Measurements from ENCODE around the gene OAT. TPM values are rescaled to one million over a fixed set of nuclear protein-coding genes. Genes with fewer than 3 reads are reported as not detected.
A peak's percentile ranks its signal among the peaks of the same experiment; 100 is the strongest.

Gene OAT
- total and polyA plus RNA-seq, 2 experiments from 2014 or later: 568 to 694 TPM

- WGBS (ENCODE audit: low lambda C conversion rate, missing lambda C conversion rate): 3% methylated on average over 60 of the region's 81 CpGs
- TF ChIP-seq CTCF (IDR thresholded peaks at IDR 0.05; ENCODE audit: poor library complexity): peak; percentile 34
- TF ChIP-seq EZH2 (IDR thresholded peaks at IDR 0.05; ENCODE audit: borderline replicate concordance): no peak
- Histone ChIP-seq H3K27ac (peak within 1 kb of the TSS; percentile 84), H3K4me1 (ENCODE audit: insufficient read depth) (peaks cover 13% of the 10 kb centered on the region), H3K36me3 (replicated peaks; ENCODE audit: insufficient read depth, low read depth) (no peaks in the 10 kb centered on the region), H4K20me1 (ENCODE audit: insufficient read depth, poor library complexity, severe bottlenecking) (no peaks in the 10 kb centered on the region), H2AFZ (peak within 1 kb of the TSS; percentile 74), H3K4me2 (peak within 1 kb of the TSS; percentile 81), H3K9me3 (ENCODE audit: low read depth) (no peaks in the 10 kb centered on the region), H3K79me2 (peaks cover 13% of the 10 kb centered on the region), H3K4me3 (peak within 1 kb of the TSS; percentile 96), H3K27me3 (no peaks in the 10 kb centered on the region), H3K9me2 (replicated peaks; ENCODE audit: insufficient read depth) (no peaks in the 10 kb centered on the region)
- DNase-seq (ENCODE audit: low spot score): peak; percentile 92
These were observed 43.1 kb upstream of the OAT start, which contains the start of gene LHPP for GRCh38 chr10:124461642-124462347. Gene LHPP (plus strand): TSS chr10:124461823. CDS start chr10:124461863, 40 bp downstream.

GRCh38 chr10:124460144-124460543, 41.4 kb upstream of the OAT start:
- Histone ChIP-seq H3K4me3 (no peak overlapping the region), H3K4me1 (ENCODE audit: insufficient read depth) (peaks cover under 1% of the 10 kb centered on the region), H3K27ac (no peak overlapping the region), H3K36me3 (replicated peaks; ENCODE audit: insufficient read depth, low read depth) (no peaks in the 10 kb centered on the region), H3K4me2 (no peak overlapping the region), H3K79me2 (peaks cover 8% of the 10 kb centered on the region), H2AFZ (no peak overlapping the region), H3K9me2 (replicated peaks; ENCODE audit: insufficient read depth) (no peaks in the 10 kb centered on the region), H4K20me1 (ENCODE audit: insufficient read depth, poor library complexity, severe bottlenecking) (no peaks in the 10 kb centered on the region), H3K27me3 (peaks cover 13% of the 10 kb centered on the region), H3K9me3 (ENCODE audit: low read depth) (no peaks in the 10 kb centered on the region)
- TF ChIP-seq EZH2 (IDR thresholded peaks at IDR 0.05; ENCODE audit: borderline replicate concordance): no peak
- no peak for TF ChIP-seq CTCF (IDR thresholded peaks at IDR 0.05; ENCODE audit: poor library complexity)
- TF ChIP-seq EZH2phosphoT487 (IDR thresholded peaks at IDR 0.05; ENCODE audit: low read depth, severe bottlenecking, unreplicated experiment): no peak
- DNase-seq (ENCODE audit: low spot score): no peak
- WGBS (ENCODE audit: low lambda C conversion rate, missing lambda C conversion rate): 87% methylated on average over 5 of the region's 5 CpGs

- Histone ChIP-seq H3K36me3 (replicated peaks; ENCODE audit: insufficient read depth, low read depth) (no peaks in the 10 kb centered on the region), H3K4me2 (no peak overlapping the region), H4K20me1 (ENCODE audit: insufficient read depth, poor library complexity, severe bottlenecking) (no peaks in the 10 kb centered on the region), H3K79me2 (peaks cover 8% of the 10 kb centered on the region), H3K9me2 (replicated peaks; ENCODE audit: insufficient read depth) (no peaks in the 10 kb centered on the region), H2AFZ (no peak overlapping the region), H3K4me3 (no peak overlapping the region), H3K4me1 (ENCODE audit: insufficient read depth) (no peaks in the 10 kb centered on the region), H3K9me3 (ENCODE audit: low read depth) (no peaks in the 10 kb centered on the region), H3K27ac (no peak overlapping the region), H3K27me3 (peaks cover 19% of the 10 kb centered on the region)
- no peak for TF ChIP-seq EZH2phosphoT487 (IDR thresholded peaks at IDR 0.05; ENCODE audit: low read depth, severe bottlenecking, unreplicated experiment)
- TF ChIP-seq CTCF (IDR thresholded peaks at IDR 0.05; ENCODE audit: poor library complexity): no peak
- whole genome bisulfite sequencing (ENCODE audit: low lambda C conversion rate, missing lambda C conversion rate): 76% methylated on average over 1 of the region's 1 CpG
- DNase-seq (ENCODE audit: low spot score): no peak
These were observed 40.7 kb upstream of the OAT start for GRCh38 chr10:124459395-124459794.

Data from hepatocyte (in vitro differentiated cells).